IPS-18c (cell line): ENCODE measurements around the gene LRIG2.

Source experiments
- H3K4me3 ChIP-seq: 2 replicates; pipeline ENCODE4 v1.7.0; 2013; ENCODE audit warnings: low read depth, mild to moderate bottlenecking, low read length, moderate library complexity; ENCODE audit not compliant: insufficient read depth
- H3K9me3 ChIP-seq: one replicate; pipeline ENCODE4 v1.6.1; 2013; ENCODE audit warnings: mild to moderate bottlenecking, low read length, moderate library complexity; ENCODE audit not compliant: control insufficient read depth, insufficient read depth

The LRIG2 gene

GRCh38 chr1:113101588-113101987 is 28.6 kb downstream of the LRIG2 start:
- Histone ChIP-seq H3K9me3 (no peaks in the 10 kb centered on the region), H3K4me3 (no peak overlapping the region)

DNA sequence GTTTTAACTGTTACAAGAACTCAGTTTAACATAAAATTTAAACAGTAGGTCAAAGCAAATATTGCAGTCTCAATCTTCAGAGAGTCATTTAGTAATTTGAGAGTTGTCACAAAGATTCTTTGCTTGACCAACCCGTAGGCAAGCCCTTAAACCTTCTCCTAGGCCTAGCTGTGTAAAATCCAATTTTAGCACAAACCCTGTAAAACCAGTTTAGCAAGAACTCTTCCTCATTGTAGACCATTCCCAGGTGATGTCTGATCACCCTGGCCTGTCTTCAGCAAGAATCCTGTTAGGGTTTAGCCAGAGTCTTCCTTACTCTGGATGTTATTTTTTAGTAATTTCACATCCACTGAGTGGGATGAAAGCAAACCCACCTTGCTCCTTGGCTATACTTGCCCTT is 30.1 kb downstream of the LRIG2 start:
- no peaks in the 10 kb centered on the region for H3K9me3 ChIP-seq
- no peak overlapping the region for H3K4me3 ChIP-seq

DNA sequence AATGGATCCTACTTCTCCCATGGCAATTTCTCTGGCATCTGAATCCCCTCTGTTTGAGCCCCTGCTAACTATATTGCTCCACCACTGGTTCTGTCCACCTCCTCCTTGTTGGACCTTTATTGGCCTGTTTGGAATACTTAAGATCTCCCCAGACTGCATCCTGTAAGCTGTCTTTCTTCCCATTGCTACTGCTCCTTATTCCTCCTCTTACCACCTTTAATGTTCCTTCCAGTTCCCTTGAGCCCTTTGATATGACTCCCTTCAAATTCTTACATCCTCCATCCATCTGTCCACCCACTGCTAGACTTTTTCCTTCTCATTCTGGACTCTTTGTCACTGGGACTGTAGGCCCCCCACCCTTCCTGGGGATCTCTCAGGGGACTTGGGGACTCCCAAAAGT is 31.0 kb downstream of the LRIG2 start:
- Histone ChIP-seq H3K9me3 (no peaks in the 10 kb centered on the region), H3K4me3 (no peak overlapping the region)

DNA sequence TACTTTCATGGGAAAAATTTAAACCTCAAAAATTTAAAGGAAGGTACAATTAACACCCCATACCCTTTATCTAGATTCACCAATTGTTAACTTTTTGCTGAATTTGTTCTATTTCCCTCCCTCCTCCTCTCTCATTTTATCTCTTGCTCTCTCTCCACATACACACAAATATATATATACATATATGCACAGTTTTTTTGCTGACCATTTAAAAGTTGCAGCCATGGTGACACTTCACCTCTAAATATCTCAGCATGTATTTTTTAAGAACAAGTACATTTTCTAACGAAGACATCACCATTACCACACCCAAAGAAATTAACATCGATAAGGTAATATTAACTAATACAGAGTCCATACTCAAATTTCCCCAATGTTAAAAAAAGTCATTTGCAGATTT is 33.9 kb downstream of the LRIG2 start:
- no peaks in the 10 kb centered on the region for H3K9me3 ChIP-seq
- H3K4me3 ChIP-seq = no peak overlapping the region

GRCh38 chr1:113109908-113110554 is 37.0 kb downstream of the LRIG2 start:
- no peak overlapping the region for H3K4me3 ChIP-seq
- H3K9me3 ChIP-seq = no peaks in the 10 kb centered on the region

DNA sequence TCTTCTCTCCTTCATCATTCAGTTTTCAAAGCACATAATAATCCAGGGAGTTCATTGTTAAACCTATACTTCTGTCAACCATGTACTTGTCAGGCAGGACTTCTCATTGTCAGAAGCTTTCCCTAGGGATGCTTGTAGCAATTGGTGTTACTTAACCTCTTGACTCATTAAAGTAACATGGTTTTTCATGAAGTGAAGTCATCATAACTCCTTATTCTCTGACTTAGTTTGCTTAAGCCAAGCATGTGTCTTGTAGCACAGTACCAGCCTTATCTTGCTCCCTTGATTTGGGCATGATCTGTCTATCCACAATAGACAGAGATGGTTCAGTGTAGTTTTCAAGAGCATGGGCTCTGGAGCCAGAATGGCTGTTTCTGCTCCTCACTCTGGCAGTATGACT is 45.3 kb downstream of the LRIG2 start:
- no peak overlapping the region for H3K4me3 ChIP-seq
- H3K9me3 ChIP-seq = no peaks in the 10 kb centered on the region

DNA sequence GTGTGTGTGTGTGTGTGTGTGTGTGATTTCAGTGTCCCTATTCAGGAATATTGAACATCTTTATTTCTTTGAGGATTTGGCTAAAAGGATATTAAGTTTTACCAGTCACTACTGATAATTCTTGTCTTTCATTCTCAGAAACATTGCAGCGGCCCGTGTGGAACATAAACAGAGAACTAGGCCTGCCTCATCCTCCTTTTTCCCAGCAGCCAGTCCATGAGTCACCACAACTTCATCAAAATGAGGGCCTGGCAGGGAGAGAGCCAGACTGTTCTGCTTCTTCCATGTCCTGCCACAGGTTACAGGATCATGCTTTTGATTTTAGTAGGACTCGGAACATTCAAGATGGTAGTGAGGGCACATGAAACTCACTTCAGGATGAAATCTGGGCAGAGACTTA is 50.7 kb downstream of the LRIG2 start:
- no peak overlapping the region for H3K4me3 ChIP-seq
- H3K9me3 ChIP-seq = no peaks in the 10 kb centered on the region

GRCh38 chr1:113124366-113124765 is 51.4 kb downstream of the LRIG2 start:
- H3K9me3 ChIP-seq = no peaks in the 10 kb centered on the region

DNA sequence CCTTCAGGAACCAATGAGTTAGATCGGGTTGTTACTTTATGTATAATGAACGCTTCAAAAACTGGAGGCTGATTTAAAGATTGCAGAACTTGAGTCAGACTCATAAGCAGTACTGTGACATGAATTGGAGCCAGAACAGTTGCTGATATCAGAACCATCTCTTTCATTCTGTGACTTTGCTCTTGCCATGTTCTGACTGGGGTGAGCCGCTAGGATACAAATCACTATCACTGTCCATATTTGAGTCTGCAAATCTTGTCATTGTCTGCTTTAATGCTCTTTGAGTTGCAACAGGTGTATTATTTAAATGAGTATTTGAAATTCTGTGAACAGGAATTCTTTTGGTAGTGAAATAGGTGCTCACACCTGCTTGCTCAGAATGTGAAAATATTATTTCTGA is 52.5 kb downstream of the LRIG2 start:
- H3K4me3 ChIP-seq = no peak overlapping the region
- no peaks in the 10 kb centered on the region for H3K9me3 ChIP-seq

More at GRCh38 chr1:113124366-113124765, 51.4 kb downstream of the LRIG2 start:
- H3K4me3 ChIP-seq = no peak overlapping the region

GRCh38 chr1:113126207-113126606 is 53.2 kb downstream of the LRIG2 start:
- Histone ChIP-seq H3K4me3 (no peak overlapping the region), H3K9me3 (no peaks in the 10 kb centered on the region)

DNA sequence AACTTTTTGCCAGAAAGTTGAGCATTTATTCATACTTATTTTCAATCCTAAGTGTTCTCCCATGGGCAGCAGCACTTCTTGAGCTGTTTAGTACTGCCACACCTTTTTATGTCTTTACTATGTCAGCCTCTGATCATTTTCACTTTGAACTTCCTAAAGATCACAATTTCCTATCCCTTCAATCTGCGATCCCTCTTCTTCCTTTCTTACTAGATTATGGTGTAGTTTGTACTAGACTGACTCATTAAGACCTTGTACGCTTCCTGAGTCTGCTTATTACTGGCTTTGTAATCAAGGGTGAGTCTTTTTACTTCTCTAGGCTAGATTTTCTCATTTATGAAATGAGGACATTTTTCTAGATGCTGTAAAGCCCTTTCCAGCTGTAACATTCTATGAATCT is 55.1 kb downstream of the LRIG2 start:
- no peak overlapping the region for H3K4me3 ChIP-seq
- no peaks in the 10 kb centered on the region for H3K9me3 ChIP-seq

GRCh38 chr1:113129529-113130185 is 56.7 kb downstream of the LRIG2 start:
- H3K4me3 ChIP-seq = no peak overlapping the region

GRCh38 chr1:113133038-113133437 is 60.0 kb downstream of the LRIG2 start:
- Histone ChIP-seq H3K9me3 (no peaks in the 10 kb centered on the region), H3K4me3 (no peak overlapping the region)

More at GRCh38 chr1:113129529-113130185, 56.7 kb downstream of the LRIG2 start:
- H3K9me3 ChIP-seq = no peaks in the 10 kb centered on the region

GRCh38 chr1:113133759-113134158 is 60.8 kb downstream of the LRIG2 start:
- Histone ChIP-seq H3K4me3 (no peak overlapping the region), H3K9me3 (no peaks in the 10 kb centered on the region)

DNA sequence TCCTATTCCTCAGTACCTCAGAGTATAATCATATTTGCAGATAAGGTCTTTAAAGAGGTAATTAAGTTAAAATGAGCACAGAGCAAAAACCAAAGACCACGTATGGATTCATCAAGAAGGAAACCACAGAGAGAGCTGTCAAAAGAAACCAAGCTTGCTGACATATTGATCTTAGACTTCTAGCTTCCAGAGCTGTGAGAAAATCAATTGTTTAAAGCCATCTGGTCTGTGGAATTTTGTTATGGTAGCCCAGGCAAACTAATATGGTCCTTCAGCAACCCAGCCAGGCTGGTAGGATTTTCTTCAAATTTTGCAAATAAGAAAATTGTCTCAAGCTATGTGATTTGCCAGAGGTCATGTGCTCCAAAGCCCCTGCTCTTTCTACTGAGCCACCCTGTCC is 62.5 kb downstream of the LRIG2 start:
- H3K4me3 ChIP-seq = no peak overlapping the region

GRCh38 chr1:113136476-113136875 is 63.5 kb downstream of the LRIG2 start:
- Histone ChIP-seq H3K9me3 (no peaks in the 10 kb centered on the region), H3K4me3 (no peak overlapping the region)

More for the DNA sequence above, 62.5 kb downstream of the LRIG2 start:
- H3K9me3 ChIP-seq = no peaks in the 10 kb centered on the region

- Histone ChIP-seq H3K4me3 (no peak overlapping the region), H3K9me3 (no peaks in the 10 kb centered on the region)
Measured at GRCh38 chr1:113137563-113137962, 64.6 kb downstream of the LRIG2 start.

- H3K9me3 ChIP-seq = no peaks in the 10 kb centered on the region
- H3K4me3 ChIP-seq = no peak overlapping the region
Measured at GRCh38 chr1:113138778-113139177, 65.8 kb downstream of the LRIG2 start.

- H3K4me3 ChIP-seq = no peak overlapping the region
- H3K9me3 ChIP-seq = no peaks in the 10 kb centered on the region
Measured at GRCh38 chr1:113140176-113140575, 67.2 kb downstream of the LRIG2 start.
